ENCODE data around the gene RBM26.

DNA sequence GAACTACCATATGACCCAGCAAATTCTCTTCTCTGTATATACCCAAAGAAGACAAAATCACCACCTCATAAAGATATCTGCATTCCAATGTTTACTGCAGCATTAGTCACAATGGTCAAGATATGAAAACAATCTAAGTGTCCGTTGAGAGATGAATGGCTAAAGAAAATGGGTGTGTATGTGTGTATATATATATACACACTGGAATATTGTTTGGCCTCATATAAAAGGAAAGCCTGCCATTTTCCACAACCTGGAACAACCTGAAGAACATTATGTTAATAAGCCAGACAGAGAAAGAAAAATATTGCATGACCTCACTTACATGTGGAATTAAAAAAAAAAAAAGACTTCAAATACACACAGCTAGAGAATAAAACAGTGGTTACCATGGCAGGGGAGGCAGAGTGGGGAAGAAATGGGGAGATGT lies 29.5 kb upstream of the RBM26 start:
- TF ChIP-seq POLR2A (IDR thresholded peaks at IDR 0.05; ENCODE audit: low read depth, low read length) (no peak), RAD21 (IDR thresholded peaks at IDR 0.05; ENCODE audit: low read length) (no peak), MXI1 (IDR thresholded peaks at IDR 0.05; ENCODE audit: borderline replicate concordance, low read depth, low read length) (no peak), CEBPB (IDR thresholded peaks at IDR 0.05; ENCODE audit: low read depth, low read length) (no peak)
- TF ChIP-seq, protein P1, sequence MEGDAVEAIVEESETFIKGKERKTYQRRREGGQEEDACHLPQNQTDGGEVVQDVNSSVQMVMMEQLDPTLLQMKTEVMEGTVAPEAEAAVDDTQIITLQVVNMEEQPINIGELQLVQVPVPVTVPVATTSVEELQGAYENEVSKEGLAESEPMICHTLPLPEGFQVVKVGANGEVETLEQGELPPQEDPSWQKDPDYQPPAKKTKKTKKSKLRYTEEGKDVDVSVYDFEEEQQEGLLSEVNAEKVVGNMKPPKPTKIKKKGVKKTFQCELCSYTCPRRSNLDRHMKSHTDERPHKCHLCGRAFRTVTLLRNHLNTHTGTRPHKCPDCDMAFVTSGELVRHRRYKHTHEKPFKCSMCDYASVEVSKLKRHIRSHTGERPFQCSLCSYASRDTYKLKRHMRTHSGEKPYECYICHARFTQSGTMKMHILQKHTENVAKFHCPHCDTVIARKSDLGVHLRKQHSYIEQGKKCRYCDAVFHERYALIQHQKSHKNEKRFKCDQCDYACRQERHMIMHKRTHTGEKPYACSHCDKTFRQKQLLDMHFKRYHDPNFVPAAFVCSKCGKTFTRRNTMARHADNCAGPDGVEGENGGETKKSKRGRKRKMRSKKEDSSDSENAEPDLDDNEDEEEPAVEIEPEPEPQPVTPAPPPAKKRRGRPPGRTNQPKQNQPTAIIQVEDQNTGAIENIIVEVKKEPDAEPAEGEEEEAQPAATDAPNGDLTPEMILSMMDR (conservative IDR thresholded peaks at IDR 0.05; ENCODE audit: low read depth, low read length): no peak

Data from IMR-90 (cell line).